HAP-1 (cell line): ENCODE data around the gene OSTM1.
"Not testable (repeated sequence)": the region's sequence is repeated elsewhere in the genome, so short reads cannot be mapped to it uniquely, and the experiment has no call there.

Experiments
- DNase-seq, 2 experiments: peaks; one replicate each; pipeline ENCODE4 v3.0.0-alpha.2; 2016 to 2020; ENCODE audit warnings: low spot score in 2 of 2
- H3K27me3 ChIP-seq: fragments of 250-450 bp; sonication (Bioruptor Pico); 2 replicates; pipeline ENCODE4 v1.5.1; 2020; ENCODE audit warnings: low read depth, mild to moderate bottlenecking, moderate library complexity
- H3K36me3 ChIP-seq: fragments of 250-450 bp; sonication (Bioruptor Pico); replicated peaks from 2 replicates; pipeline ENCODE4 v1.5.1; 2020; ENCODE audit warnings: mild to moderate bottlenecking
- H3K4me1 ChIP-seq: fragments of 250-450 bp; sonication (Bioruptor Pico); 2 replicates; pipeline ENCODE4 v1.5.1; 2020; ENCODE audit warnings: mild to moderate bottlenecking
- H3K4me3 ChIP-seq: fragments of 250-450 bp; sonication (Bioruptor Pico); 2 replicates; pipeline ENCODE4 v1.5.1; 2020; ENCODE audit warnings: mild to moderate bottlenecking, moderate library complexity
- H3K9me3 ChIP-seq: fragments of 250-450 bp; sonication (Bioruptor Pico); 2 replicates; pipeline ENCODE4 v1.5.1; 2020; ENCODE audit warnings: mild to moderate bottlenecking, moderate library complexity
- in situ Hi-C: fragments of 300-500 bp; cut with MboI; formaldehyde crosslinking; loops from 3 replicates; pipeline ENCODE4 v1.14.3; 2020; ENCODE audit warnings: low sequenced_read_pairs, inconsistent platforms, mixed read lengths

The OSTM1 gene

DNA sequence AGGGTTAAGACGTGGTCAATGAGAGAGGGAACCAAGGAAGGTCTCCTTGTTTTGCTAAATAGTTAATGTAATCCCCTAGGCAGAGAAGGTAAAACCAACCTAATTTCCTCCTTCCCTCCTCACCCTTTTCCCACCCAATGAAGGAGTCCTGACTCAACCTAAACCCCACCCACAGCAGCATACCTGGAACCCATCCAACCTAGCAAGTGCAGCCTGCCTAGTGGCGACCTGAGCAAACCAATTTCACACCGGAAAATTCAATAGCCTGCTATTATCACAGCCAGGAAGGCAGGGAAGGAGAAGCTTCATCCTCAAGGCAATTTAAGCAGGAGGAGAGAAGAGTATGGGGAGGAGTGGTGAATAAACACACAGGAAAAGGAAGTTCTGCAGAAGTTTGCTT lies 46.9 kb downstream of the OSTM1 start:
- Histone ChIP-seq H3K36me3 (no peaks in the 10 kb centered on the region), H3K4me1 (peaks cover 18% of the 10 kb centered on the region), H3K9me3 (no peaks in the 10 kb centered on the region), H3K4me3 (no peak overlapping the region), H3K27me3 (no peaks in the 10 kb centered on the region)
- DNase-seq, result peak in 1 of 2 experiments; percentile 18
- in situ Hi-C loops, result no loop called here

DNA sequence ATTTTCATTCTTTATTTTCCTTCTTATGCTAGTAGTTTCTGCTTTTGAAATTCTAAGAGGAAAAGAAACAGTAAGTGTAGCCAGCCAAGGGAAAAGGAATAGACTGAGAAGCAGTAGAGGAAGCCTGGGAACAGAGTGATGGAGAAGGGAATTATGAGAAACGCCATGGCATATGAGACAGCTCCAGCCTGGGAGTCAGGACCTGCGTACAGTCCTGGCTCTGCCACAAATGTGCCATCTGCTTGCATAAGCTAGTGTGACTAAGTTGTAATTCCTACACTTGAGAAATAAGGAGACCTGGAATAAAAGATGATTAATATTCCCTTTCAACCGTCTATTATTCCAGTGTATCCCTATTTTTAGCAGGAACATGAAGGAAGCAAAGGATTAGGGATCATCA lies 47.5 kb downstream of the OSTM1 start:
- in situ Hi-C loops, result no loop called here
- Histone ChIP-seq H3K9me3 (no peaks in the 10 kb centered on the region), H3K4me3 (no peak overlapping the region), H3K36me3 (no peaks in the 10 kb centered on the region), H3K4me1 (peaks cover 18% of the 10 kb centered on the region), H3K27me3 (no peaks in the 10 kb centered on the region)
- DNase-seq, result no peak

DNA sequence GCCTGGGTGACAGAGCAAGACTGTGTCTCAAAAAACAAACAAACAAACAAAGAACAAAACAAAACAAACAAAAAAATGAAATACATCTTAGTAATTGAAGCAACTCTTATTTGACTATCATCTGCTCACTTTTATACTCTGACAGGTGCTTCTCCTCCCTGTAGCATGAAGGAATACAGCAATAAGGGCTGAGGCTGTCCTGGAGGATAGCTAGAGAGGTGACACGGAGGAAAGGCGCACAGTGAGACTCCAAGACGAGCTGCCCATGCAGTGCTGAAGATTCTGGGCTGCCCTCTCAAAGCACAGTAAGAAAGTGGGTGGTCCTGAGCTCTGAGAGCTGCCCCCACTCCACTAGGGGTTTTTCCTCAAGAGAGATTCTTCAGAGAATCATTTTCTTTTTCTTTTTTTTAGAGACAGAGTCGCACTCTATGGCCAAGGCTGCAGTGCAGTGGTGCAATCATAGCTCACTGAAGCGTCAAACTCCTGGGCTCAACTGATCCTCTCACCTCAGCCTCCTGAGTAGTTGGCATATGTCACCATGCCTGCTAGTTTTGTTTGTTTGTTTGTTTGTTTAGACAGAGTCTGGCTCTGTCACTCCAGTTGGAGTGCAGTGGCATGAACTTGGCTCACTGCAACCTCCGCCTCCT lies 50.0 kb downstream of the OSTM1 start:
- no peaks in the 10 kb centered on the region for H3K27me3 ChIP-seq
- no peak overlapping the region for H3K4me3 ChIP-seq
- no peaks in the 10 kb centered on the region for H3K9me3 ChIP-seq
- in situ Hi-C loops, result no loop called here
- DNase-seq, result no peak
- H3K36me3 ChIP-seq, result no peaks in the 10 kb centered on the region
- H3K4me1 ChIP-seq, result peaks cover 7% of the 10 kb centered on the region

DNA sequence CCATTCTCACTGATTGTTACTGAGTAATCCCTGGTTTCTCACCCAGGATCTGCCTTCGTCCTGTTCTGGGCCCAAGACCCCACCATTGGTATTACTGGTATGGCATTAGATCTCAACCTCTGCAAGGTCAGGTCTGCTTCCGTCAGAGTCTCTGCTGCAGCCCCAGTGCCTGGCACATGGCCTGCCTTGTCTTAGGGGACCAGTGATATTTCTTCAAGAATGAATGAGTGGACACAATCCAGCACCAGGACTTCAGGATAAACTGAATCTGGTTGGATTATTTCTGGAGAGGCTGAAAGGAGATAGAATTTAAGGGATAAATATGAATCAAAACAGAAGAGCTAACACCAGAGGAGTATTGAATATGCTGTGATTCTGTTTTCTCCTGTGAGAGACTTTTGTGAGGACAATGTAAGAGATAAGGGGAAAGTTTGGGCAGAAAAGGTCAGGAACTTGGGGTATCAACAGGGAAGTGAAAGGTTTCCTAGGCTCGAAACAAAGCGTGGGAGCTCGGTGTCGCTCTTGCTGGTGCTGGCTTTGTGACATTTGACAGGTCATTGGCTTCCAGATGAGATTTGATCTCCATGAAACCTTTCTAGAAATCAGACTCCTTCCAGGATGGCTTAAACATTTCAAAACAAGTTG lies 53.9 kb downstream of the OSTM1 start:
- no peak for DNase-seq
- Histone ChIP-seq H3K9me3 (peaks cover 6% of the 10 kb centered on the region; the same call in 1 of the 2 replicates), H3K4me3 (no peak overlapping the region), H3K36me3 (no peaks in the 10 kb centered on the region), H3K27me3 (no peaks in the 10 kb centered on the region; the same call in 1 of the 2 replicates), H3K4me1 (no peaks in the 10 kb centered on the region)
- in situ Hi-C loops, result no loop called here

DNA sequence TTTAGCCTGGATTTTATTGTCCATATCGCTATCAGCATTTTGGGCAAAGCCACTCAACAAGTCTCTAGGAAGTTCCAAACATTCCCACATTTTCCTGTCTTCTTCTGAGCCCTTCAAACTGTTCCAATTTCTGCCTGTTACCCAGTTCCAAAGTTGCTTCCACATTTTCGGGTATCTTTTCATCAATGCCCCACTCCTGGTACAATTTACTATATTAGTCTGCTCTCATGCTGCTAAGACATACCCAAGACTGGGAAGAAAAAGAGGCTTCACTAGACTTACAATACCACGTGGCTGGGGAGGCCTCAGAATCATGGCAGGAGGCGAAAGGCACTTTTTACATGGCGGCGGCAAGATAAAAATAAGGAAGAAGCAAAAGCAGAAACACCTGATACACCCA lies 58.3 kb downstream of the OSTM1 start:
- H3K27me3 ChIP-seq, DNase-seq, in situ Hi-C loops, H3K4me3 ChIP-seq, H3K4me1 ChIP-seq, H3K36me3 ChIP-seq: not testable (repeated sequence)
- H3K9me3 ChIP-seq, result peaks cover 12% of the 10 kb centered on the region

DNA sequence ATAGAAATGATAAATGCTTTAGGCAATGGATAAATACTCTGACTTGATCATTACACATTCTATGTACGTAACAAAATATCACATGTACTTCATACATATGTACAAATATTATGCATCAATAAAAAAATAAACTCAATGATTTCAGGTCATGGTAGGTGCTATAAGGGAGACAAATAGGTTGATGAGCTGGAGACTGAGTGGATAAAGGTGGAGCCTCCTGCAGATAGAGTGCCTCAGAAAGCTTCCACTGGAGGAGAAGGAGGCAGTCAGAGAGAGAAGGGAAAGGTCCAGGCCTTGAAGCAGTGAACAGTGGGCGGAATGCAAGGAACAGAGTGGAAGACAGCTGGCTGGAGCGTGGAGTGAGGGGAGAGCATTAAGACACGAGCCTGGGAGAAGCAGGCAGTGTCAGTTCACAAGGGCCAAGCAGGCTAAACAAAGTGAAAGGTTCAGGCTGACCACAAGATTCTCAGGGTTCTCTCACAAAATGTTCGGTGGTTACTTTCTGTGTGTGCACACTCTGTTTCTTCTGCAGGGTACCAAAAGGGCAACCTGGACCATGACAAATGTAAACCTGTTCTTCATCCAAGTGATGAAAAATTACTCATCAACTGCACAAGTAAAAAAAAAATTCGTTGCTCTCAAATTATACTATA lies 60.6 kb downstream of the OSTM1 start:
- in situ Hi-C loops, result no loop called here
- DNase-seq, result no peak
- Histone ChIP-seq H3K4me3 (no peak overlapping the region), H3K9me3 (peaks cover 22% of the 10 kb centered on the region), H3K27me3 (no peaks in the 10 kb centered on the region; the same call in 1 of the 2 replicates), H3K4me1 (no peaks in the 10 kb centered on the region), H3K36me3 (no peaks in the 10 kb centered on the region)

DNA sequence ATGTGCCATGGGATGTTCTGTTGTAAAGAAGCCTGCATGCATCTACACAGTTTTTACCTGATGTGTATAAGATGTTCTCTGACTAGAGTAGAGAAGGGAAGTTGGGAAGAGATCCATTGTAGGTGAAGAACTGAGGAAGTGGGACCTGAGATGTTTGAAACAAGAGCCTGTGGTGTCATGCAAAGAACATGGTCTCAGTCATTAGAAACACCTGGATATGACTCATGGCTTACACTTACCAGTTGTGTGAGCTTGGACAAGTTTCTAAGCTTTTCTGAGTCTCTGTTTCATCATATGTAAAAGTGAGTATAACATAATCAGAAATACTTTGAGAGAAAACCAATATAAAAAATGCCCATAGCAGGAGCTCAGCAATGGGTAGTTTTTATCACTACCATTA lies 64.6 kb downstream of the OSTM1 start:
- Histone ChIP-seq H3K4me1 (no peaks in the 10 kb centered on the region), H3K4me3 (no peak overlapping the region), H3K9me3 (peaks cover 22% of the 10 kb centered on the region), H3K36me3 (no peaks in the 10 kb centered on the region), H3K27me3 (no peaks in the 10 kb centered on the region)
- no peak for DNase-seq
- in situ Hi-C loops, result no loop called here

DNA sequence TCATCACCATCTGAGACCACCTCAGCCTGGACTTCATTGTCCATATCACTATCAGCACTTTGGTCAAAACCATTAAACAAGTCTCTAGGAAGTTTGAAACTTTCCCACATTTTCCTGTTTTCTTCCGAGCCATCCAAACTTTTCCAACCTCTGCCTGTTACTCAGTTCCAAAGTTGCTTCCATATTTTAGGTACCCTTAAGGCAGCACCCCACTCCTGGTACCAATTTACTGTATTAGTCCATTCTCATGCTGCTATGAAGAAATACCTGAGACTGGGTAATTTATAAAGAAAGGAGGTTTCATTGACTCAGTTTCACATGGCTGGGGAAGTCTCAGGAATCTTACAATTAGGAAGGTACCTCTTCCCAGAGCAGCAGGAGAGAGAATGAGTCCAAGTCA lies 65.3 kb downstream of the OSTM1 start:
- H3K27me3 ChIP-seq, H3K4me3 ChIP-seq, H3K4me1 ChIP-seq, H3K36me3 ChIP-seq, in situ Hi-C loops, DNase-seq: not testable (repeated sequence)
- peaks cover 18% of the 10 kb centered on the region for H3K9me3 ChIP-seq

DNA sequence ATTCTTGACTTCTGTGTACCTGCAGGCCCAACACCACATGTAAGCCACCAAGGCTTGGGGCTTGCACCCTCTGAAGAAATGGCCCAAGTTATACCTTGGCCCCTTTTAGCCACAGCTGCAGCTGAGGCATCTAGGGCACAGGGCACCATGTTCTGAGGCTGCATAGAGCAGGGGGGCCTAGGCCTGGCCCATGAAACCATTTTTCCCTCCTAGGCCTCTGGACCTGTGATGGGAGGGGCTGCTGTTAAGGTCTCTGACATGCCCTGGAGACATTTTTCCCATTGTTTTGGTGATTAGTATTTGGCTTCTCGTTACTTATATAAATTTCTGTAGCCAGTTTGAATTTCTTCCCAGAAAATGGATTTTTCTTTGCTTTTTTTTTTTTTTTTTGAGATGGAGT lies 66.2 kb downstream of the OSTM1 start:
- no peaks in the 10 kb centered on the region for H3K27me3 ChIP-seq
- in situ Hi-C loops, result no loop called here
- H3K9me3 ChIP-seq, result peaks cover 15% of the 10 kb centered on the region
- no peak overlapping the region for H3K4me3 ChIP-seq
- H3K4me1 ChIP-seq, result peaks cover under 1% of the 10 kb centered on the region; the same call in 1 of the 2 replicates
- H3K36me3 ChIP-seq, result no peaks in the 10 kb centered on the region
- DNase-seq, result no peak

DNA sequence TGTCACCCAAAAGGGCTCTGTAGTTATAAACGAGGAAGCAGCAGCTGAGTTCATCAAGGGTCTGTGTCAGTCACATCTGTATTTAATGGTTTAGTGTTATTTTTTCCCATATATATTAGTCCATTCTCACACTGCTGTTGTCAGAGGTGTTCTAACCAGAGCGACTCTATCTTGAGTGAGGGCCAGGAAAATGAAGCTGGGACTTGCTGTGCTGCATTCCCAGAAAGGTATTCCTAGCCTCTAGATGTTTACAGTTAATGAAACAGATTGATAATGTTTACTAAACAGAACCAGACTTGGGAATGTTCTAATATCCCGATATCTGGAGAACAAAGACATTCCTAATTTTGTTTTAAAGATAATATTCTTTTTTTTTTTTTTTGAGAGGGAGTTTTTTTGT lies 68.6 kb downstream of the OSTM1 start:
- Histone ChIP-seq H3K36me3 (no peaks in the 10 kb centered on the region), H3K4me3 (no peak overlapping the region), H3K27me3 (no peaks in the 10 kb centered on the region), H3K9me3 (peaks cover 15% of the 10 kb centered on the region), H3K4me1 (peaks cover 18% of the 10 kb centered on the region)
- in situ Hi-C loops, result no loop called here
- no peak for DNase-seq

DNA sequence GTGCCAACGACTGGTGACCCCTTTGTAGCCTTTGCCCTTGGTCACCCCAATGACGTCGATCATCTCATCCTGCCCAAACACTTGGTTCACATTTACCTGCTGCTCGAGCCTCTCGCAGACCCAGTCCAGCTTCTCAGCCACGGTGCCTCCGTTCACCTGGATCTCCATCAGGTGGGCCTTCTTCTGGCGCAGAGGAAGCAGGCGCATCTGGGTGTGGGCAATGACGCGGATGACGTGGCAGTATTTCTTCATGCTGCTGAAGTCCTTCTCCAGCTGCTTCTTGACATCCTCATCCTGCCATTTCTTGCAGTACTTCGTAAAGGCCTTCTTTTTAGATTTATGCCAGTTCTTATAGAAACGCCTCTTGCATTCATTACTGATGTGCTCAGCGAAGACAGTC lies 69.7 kb downstream of the OSTM1 start:
- in situ Hi-C loops, result no loop called here
- peaks cover 18% of the 10 kb centered on the region for H3K4me1 ChIP-seq
- DNase-seq, result no peak
- H3K4me3 ChIP-seq, result no peak overlapping the region
- peaks cover 15% of the 10 kb centered on the region for H3K9me3 ChIP-seq
- no peaks in the 10 kb centered on the region for H3K36me3 ChIP-seq
- no peaks in the 10 kb centered on the region for H3K27me3 ChIP-seq

DNA sequence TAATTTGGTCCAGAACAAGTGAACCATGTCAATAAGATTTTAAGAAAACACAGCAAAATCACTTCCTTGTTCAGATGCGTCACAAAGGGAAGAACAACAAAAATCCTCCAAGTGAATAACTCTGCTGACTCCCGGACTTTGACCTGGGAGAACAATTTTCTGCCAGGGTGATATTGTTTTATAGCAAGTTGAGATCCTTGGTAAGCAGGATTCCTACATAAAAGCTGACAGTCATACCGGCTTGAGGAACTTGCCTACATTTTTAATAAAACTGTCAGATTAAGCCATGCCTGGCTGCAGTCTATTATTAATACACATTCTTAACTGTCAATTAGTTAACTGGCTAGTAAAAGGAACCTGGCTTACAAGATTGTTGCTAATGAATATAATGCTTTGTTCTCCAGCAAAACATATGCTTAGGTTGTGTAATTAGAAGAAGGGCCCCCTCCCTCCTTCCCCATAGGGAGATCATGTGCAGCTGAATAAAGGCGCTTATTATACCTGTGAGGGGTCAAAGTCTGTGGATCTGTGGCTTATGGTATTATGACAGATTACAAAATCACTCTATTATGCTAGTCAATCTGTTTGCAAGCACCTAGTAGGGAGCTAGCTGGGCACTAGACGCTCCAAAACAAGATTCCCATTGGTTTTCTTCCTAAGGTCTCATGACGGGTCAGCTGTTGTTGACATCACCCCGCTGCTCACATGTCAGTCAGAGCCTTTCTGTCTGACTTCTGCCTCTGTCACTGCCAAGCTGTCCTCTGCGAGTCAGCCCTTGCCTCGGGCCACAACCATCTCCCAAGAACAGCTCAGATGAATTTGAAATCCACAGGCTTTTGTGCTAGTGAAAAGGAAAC lies 71.9 kb downstream of the OSTM1 start:
- no peaks in the 10 kb centered on the region; the same call in 1 of the 2 replicates for H3K9me3 ChIP-seq
- no peak overlapping the region for H3K4me3 ChIP-seq
- H3K27me3 ChIP-seq, result no peaks in the 10 kb centered on the region
- peaks cover 23% of the 10 kb centered on the region for H3K4me1 ChIP-seq
- peak; percentile 68 to 74 for DNase-seq
- H3K36me3 ChIP-seq, result no peaks in the 10 kb centered on the region
- in situ Hi-C loops, result no loop called here

DNA sequence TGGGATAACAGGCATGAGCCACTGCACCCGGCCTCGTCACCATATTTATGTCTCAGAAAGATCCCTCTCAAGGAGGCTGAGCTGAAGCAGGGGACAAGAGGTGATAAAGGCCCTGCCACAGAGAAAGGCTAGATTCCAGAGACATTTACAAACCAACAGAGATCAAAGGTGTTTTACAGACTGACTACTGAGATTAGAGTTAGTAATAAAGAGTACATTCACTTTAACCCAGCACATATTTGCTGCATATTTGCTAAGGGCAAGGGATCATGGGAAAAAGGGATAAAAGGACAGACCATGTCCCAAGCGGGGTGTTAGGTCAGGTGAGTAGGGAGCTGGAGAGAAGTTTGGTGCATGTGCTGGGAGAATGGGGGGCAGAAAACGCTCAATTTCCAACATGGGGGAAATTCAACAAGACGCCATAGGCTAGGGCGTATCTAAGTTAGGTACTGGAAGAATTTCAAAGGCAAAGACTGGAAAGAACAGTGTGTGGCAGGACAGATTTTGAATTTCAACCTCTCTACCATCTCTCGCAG lies 72.8 kb downstream of the OSTM1 start:
- Histone ChIP-seq H3K9me3 (no peaks in the 10 kb centered on the region), H3K4me1 (peaks cover 23% of the 10 kb centered on the region), H3K36me3 (no peaks in the 10 kb centered on the region), H3K27me3 (no peaks in the 10 kb centered on the region), H3K4me3 (no peak overlapping the region)
- in situ Hi-C loops, result no loop called here
- no peak for DNase-seq
